CD14-positive monocyte (primary cell): Measurements from ENCODE around the gene ZNF474. TPM values are rescaled to one million over a fixed set of nuclear protein-coding genes. Genes with fewer than 3 reads are reported as not detected.

Source experiments
- DNase-seq, 3 donors: peaks; one replicate each; pipeline ENCODE4 v3.0.0-alpha.2; 2011 to 2022
- H2AFZ ChIP-seq: 2 replicates; pipeline ENCODE4 v1.6.0; 2012; ENCODE audit warnings: mild to moderate bottlenecking, low read depth, low read length, inconsistent platforms; ENCODE audit not compliant: insufficient read depth, poor library complexity, severe bottlenecking
- H3K27ac ChIP-seq, 2 donors: 1 replicate in 1 of 2; 2 replicates in 1 of 2; pipeline ENCODE4 v1.5.1; 2012 to 2013; ENCODE audit warnings: low read length in 2 of 2, control low read depth in 1 of 2, inconsistent platforms in 1 of 2, low read depth in 1 of 2, mild to moderate bottlenecking in 1 of 2
- H3K27me3 ChIP-seq, 2 donors: one replicate each; pipeline versions ENCODE4 v1.6.0 to v1.6.1; 2011 to 2013; ENCODE audit warnings: low read length in 2 of 2; ENCODE audit not compliant: control insufficient read depth in 2 of 2, insufficient read depth in 2 of 2
- H3K36me3 ChIP-seq, 2 donors: replicated peaks in 1 of 2; 1 replicate in 1 of 2; 2 replicates in 1 of 2; pipeline versions ENCODE4 v1.5.1 to v1.6.1; 2012 to 2013; ENCODE audit warnings: low read length in 2 of 2, control low read depth in 1 of 2, inconsistent platforms in 1 of 2, mild to moderate bottlenecking in 1 of 2; ENCODE audit not compliant: insufficient read depth in 2 of 2, control insufficient read depth in 1 of 2
- H3K4me1 ChIP-seq, 2 donors: 1 replicate in 1 of 2; 2 replicates in 1 of 2; pipeline versions ENCODE4 v1.5.1 to v1.6.1; 2012 to 2013; ENCODE audit warnings: low read length in 2 of 2, control low read depth in 1 of 2, inconsistent platforms in 1 of 2, mild to moderate bottlenecking in 1 of 2, moderate library complexity in 1 of 2; ENCODE audit not compliant: insufficient read depth in 2 of 2, control insufficient read depth in 1 of 2
- H3K4me2 ChIP-seq: replicated peaks from 2 replicates; pipeline ENCODE3; 2012; ENCODE audit warnings: low read length, moderate library complexity, mild to moderate bottlenecking; ENCODE audit not compliant: poor library complexity, severe bottlenecking; ENCODE audit errors: extremely low read depth
- H3K4me3 ChIP-seq, 3 experiments: fragments of 200-600 bp in 1 of 3; sonication (generic) in 1 of 3; replicated peaks in 1 of 3; 1 replicate in 2 of 3; 2 replicates in 1 of 3; pipeline ENCODE4 v1.5.1; 2011 to 2013; ENCODE audit warnings: low read length in 3 of 3, mild to moderate bottlenecking in 3 of 3, control low read depth in 2 of 3, low read depth in 2 of 3, inconsistent platforms in 1 of 3, moderate library complexity in 1 of 3
- H3K79me2 ChIP-seq: 2 replicates; pipeline ENCODE4 v1.6.0; 2012; ENCODE audit warnings: mild to moderate bottlenecking, control low read depth, inconsistent platforms, low read length, moderate library complexity; ENCODE audit not compliant: insufficient read depth
- H3K9ac ChIP-seq: 2 replicates; pipeline ENCODE4 v1.6.0; 2017; ENCODE audit warnings: low read length, mild to moderate bottlenecking; ENCODE audit not compliant: insufficient read depth, poor library complexity, severe bottlenecking
- H3K9me3 ChIP-seq, 2 donors: replicated peaks in 1 of 2; 1 replicate in 1 of 2; 2 replicates in 1 of 2; pipeline versions ENCODE4 v1.5.1 to v1.6.1; 2012 to 2013; ENCODE audit warnings: low read length in 2 of 2, control low read depth in 1 of 2; ENCODE audit not compliant: control insufficient read depth in 1 of 2, insufficient read depth in 1 of 2
- H4K20me1 ChIP-seq: 2 replicates; pipeline ENCODE4 v1.6.0; 2012; ENCODE audit warnings: mild to moderate bottlenecking, low read length, control low read depth, moderate library complexity; ENCODE audit not compliant: insufficient read depth
- H3K27ac Mint-ChIP-seq, 7 donors: one replicate each; pipeline ENCODE4 v1.8.0; 2020; ENCODE audit warnings: mild to moderate bottlenecking in 7 of 7, mixed read lengths in 7 of 7, moderate library complexity in 6 of 7, inconsistent platforms in 2 of 7
- H3K27me3 Mint-ChIP-seq, 3 donors: one replicate each; pipeline ENCODE4 v1.8.0; 2021 to 2022; ENCODE audit warnings: low read depth in 3 of 3, mild to moderate bottlenecking in 3 of 3, mixed read lengths in 3 of 3, moderate library complexity in 3 of 3, inconsistent platforms in 1 of 3
- H3K36me3 Mint-ChIP-seq, 2 donors: one replicate each; pipeline ENCODE4 v1.8.0; 2020; ENCODE audit warnings: mixed read lengths in 2 of 2, inconsistent platforms in 1 of 2, mild to moderate bottlenecking in 1 of 2
- H3K4me1 Mint-ChIP-seq: one replicate; pipeline ENCODE4 v1.8.0; 2020; ENCODE audit warnings: mild to moderate bottlenecking, mixed read lengths
- H3K4me3 Mint-ChIP-seq, 2 donors: one replicate each; pipeline ENCODE4 v1.8.0; 2020; ENCODE audit warnings: mild to moderate bottlenecking in 2 of 2, mixed read lengths in 2 of 2, moderate library complexity in 1 of 2
- H3K9me3 Mint-ChIP-seq, 7 donors: one replicate each; pipeline ENCODE4 v1.8.0; 2020 to 2022; ENCODE audit warnings: mixed read lengths in 7 of 7, mild to moderate bottlenecking in 6 of 7, moderate library complexity in 6 of 7, inconsistent platforms in 2 of 7
- WGBS: methylation state at CpG from one replicate; pipeline ENCODE4 v1.1.5; 2013; ENCODE audit warnings: missing lambda C conversion rate; ENCODE audit not compliant: insufficient coverage; 5-methylcytosine and 5-hydroxymethylcytosine counted together
- intact Hi-C, 2 donors: fragments of 100-400 bp; cut with micrococcal nuclease; formaldehyde crosslinking; loops; one replicate each; pipeline versions ENCODE4 v1.15.0 to v1.15.1; 2023
- polyA plus RNA-seq, 3 donors: library from polyadenylated mRNA; depleted of rRNA in 1 of 3; unstranded in 2 of 3; stranded (reverse) in 1 of 3; fragments of 300-500 nt in 2 of 3; fragments of >200 nt in 1 of 3; fragmentation: Illumina TruSeq in 2 of 3; gene quantifications; 1 replicate in 2 of 3; 2 replicates in 1 of 3; pipeline ENCODE4 v1.2.3, GENCODE V29; 2012 to 2021
- TF ChIP-seq, protein P1 (sequence below): fragments of 200-600 bp; IDR thresholded peaks from one replicate; pipeline ENCODE4 v1.8.0; 2022; ENCODE audit warnings: antibody characterized with exemption, mild to moderate bottlenecking

ZNF474 gene
- polyA plus RNA-seq, 3 donors = 0.09 TPM; not detected in 2

DNA sequence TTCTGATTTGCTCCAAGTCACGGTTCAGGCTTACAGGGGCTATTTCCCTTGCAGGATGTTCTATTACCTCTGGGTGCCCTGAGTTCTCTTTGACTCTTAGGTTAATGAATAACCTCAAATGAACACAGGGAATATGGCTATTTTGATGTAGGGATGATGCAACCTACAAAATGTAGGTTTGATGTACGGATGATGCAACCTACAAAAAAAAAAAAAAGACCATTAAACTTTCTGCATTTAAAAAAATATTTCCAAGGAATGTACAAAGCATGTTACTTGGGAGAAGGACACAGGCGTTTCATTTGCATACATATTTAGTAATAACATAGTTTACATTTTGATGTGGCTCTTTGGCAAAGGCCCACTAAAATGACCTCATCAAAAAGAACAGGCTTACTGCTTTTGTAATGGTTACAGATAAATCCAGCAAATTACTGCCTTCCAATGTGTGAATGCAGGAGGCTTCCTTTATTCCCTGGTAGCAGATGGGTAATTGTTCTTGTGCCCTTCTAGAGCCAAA is 36.3 kb downstream of the ZNF474 start:
- no peaks in the 10 kb centered on the region for H3K4me1 Mint-ChIP-seq
- peaks cover 0 to 2% (median 0%) of the 10 kb centered on the region in 7 donors for H3K9me3 Mint-ChIP-seq
- Histone ChIP-seq H3K9ac (no peak overlapping the region), H3K36me3 (no peaks in the 10 kb centered on the region), H3K4me2 (no peak overlapping the region), H3K4me1 (no peaks in the 10 kb centered on the region), H3K9me3 (no peaks in the 10 kb centered on the region), H3K27ac (no peak overlapping the region), H3K79me2 (no peaks in the 10 kb centered on the region), H4K20me1 (no peaks in the 10 kb centered on the region), H3K4me3 (no peak overlapping the region), H3K27me3 (no peaks in the 10 kb centered on the region), H2AFZ (no peak overlapping the region)
- no peak overlapping the region for H3K4me3 Mint-ChIP-seq
- intact Hi-C loops = no loop called here
- peaks cover 0 to 3% (median 0%) of the 10 kb centered on the region in 3 donors for H3K27me3 Mint-ChIP-seq
- H3K27ac Mint-ChIP-seq = no peak overlapping the region
- no peak for DNase-seq
- H3K36me3 Mint-ChIP-seq = no peaks in the 10 kb centered on the region
- 100% methylated on average over 1 of the region's 3 CpGs for WGBS
- TF ChIP-seq, protein P1, sequence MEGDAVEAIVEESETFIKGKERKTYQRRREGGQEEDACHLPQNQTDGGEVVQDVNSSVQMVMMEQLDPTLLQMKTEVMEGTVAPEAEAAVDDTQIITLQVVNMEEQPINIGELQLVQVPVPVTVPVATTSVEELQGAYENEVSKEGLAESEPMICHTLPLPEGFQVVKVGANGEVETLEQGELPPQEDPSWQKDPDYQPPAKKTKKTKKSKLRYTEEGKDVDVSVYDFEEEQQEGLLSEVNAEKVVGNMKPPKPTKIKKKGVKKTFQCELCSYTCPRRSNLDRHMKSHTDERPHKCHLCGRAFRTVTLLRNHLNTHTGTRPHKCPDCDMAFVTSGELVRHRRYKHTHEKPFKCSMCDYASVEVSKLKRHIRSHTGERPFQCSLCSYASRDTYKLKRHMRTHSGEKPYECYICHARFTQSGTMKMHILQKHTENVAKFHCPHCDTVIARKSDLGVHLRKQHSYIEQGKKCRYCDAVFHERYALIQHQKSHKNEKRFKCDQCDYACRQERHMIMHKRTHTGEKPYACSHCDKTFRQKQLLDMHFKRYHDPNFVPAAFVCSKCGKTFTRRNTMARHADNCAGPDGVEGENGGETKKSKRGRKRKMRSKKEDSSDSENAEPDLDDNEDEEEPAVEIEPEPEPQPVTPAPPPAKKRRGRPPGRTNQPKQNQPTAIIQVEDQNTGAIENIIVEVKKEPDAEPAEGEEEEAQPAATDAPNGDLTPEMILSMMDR = no peak

DNA sequence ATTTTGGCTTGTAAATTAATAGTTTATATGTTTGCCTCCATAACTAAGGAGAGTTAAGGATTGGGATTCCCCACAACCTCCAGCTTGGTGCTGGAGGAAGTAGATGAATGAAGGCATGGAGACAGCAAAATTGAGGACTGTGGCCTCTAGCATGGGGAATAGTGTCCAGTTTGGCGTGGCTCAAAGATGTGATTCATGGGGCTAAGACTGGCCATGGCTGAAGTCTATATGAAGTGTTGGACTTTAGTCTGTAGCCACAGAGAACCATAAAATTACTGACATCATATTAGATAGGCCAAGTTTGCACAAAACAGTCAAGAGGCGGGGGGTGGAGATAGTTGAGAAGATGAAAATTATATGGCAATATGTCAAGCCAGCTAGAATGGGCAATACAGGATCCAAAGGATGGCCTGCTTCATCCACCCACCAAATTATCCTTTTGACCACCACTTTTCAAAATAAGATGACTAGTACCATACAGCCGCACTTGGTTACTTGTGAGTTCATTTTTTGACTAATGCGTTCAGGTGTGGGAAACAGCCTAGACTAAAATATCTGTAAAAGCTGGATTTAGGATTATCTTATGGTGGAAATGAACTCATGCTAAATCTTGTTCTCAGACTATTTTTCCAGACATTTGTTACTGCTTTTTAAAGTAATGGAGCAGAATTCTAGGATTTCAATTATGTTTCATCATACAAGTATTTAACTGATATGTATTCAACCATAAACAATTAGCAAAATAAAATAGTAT is 40.2 kb downstream of the ZNF474 start:
- H4K20me1 ChIP-seq = no peaks in the 10 kb centered on the region
- peaks cover 0 to 4% (median 0%) of the 10 kb centered on the region in 7 donors for H3K9me3 Mint-ChIP-seq
- intact Hi-C loops = no loop called here
- H3K27me3 ChIP-seq = no peaks in the 10 kb centered on the region
- no peak overlapping the region for H3K9ac ChIP-seq
- no peak overlapping the region for H3K27ac Mint-ChIP-seq
- H3K27me3 Mint-ChIP-seq = peaks cover 0 to 3% (median 0%) of the 10 kb centered on the region in 3 donors
- TF ChIP-seq, protein P1 = no peak
- no peak overlapping the region for H3K27ac ChIP-seq
- no CpG with 5 or more reads among the region's 4 CpGs for WGBS
- H2AFZ ChIP-seq = no peak overlapping the region
- H3K79me2 ChIP-seq = no peaks in the 10 kb centered on the region
- no peaks in the 10 kb centered on the region for H3K4me1 Mint-ChIP-seq
- no peak overlapping the region for H3K4me3 ChIP-seq
- H3K4me1 ChIP-seq = no peaks in the 10 kb centered on the region
- no peaks in the 10 kb centered on the region for H3K36me3 ChIP-seq
- no peak overlapping the region for H3K4me3 Mint-ChIP-seq
- no peak for DNase-seq
- no peak overlapping the region for H3K4me2 ChIP-seq
- no peaks in the 10 kb centered on the region for H3K36me3 Mint-ChIP-seq
- H3K9me3 ChIP-seq = no peaks in the 10 kb centered on the region
